Vagina (tissue), 2 donors: ENCODE data around the gene MCF2L.
"Not testable (repeated sequence)": the region's sequence is repeated elsewhere in the genome, so short reads cannot be mapped to it uniquely, and the experiment has no call there.

ENCODE experiments used
- POLR2AphosphoS5 ChIP-seq, 2 donors: sonication (generic); formaldehyde crosslinking; IDR thresholded peaks; one replicate each; pipeline ENCODE4 v1.9.0; 2017; ENCODE audit warnings: antibody characterized with exemption in 2 of 2, mild to moderate bottlenecking in 2 of 2, low read depth in 1 of 2; ENCODE audit not compliant: insufficient read depth in 1 of 2
- TF ChIP-seq, protein P1 (sequence below), 3 experiments: fragments of 450-650 bp in 2 of 3; fragments of 200-600 bp in 1 of 3; sonication (generic) in 1 of 3; IDR thresholded peaks; one replicate each; pipeline ENCODE4 v1.5.1; 2017 to 2019; ENCODE audit warnings: antibody characterized with exemption in 3 of 3, mild to moderate bottlenecking in 2 of 3, moderate library complexity in 2 of 3

DNA sequence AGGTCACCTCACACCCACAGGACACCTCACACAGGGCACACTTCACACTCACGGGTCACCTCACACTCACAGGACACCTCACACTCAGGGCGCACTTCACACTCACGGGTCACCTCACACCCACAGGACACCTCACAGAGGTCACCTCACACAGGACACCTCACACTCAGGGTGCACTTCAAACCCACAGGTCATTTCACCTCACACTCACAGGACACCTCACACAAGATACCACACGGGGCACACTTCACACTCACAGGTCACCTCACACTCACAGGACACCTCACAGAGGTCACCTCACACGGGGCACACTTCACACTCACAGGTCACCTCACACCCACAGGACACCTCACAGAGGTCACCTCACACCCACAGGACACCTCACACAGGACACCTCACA is 142.8 kb downstream of the MCF2L start:
- TF ChIP-seq POLR2AphosphoS5 (IDR thresholded peaks at IDR 0.05; ENCODE audit: insufficient read depth in 1 of 2, low read depth in 1 of 2), result not testable (repeated sequence)
- TF ChIP-seq, protein P1, sequence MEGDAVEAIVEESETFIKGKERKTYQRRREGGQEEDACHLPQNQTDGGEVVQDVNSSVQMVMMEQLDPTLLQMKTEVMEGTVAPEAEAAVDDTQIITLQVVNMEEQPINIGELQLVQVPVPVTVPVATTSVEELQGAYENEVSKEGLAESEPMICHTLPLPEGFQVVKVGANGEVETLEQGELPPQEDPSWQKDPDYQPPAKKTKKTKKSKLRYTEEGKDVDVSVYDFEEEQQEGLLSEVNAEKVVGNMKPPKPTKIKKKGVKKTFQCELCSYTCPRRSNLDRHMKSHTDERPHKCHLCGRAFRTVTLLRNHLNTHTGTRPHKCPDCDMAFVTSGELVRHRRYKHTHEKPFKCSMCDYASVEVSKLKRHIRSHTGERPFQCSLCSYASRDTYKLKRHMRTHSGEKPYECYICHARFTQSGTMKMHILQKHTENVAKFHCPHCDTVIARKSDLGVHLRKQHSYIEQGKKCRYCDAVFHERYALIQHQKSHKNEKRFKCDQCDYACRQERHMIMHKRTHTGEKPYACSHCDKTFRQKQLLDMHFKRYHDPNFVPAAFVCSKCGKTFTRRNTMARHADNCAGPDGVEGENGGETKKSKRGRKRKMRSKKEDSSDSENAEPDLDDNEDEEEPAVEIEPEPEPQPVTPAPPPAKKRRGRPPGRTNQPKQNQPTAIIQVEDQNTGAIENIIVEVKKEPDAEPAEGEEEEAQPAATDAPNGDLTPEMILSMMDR (IDR thresholded peaks at IDR 0.05), result not testable (repeated sequence)
